OCI-LY3 (cell line): ENCODE measurements around the gene KIAA0930.

Source experiments
- H2AFZ ChIP-seq: fragments of 200-600, 300-600 bp; shearing (Covaris generic); 2 replicates; pipeline ENCODE4 v1.6.0; 2014; ENCODE audit warnings: antibody characterized with exemption, low read depth, low read length
- H3K27ac ChIP-seq: fragments of 200-600, 300-600 bp; sonication (generic); 2 replicates; pipeline ENCODE4 v1.5.1; 2014; ENCODE audit warnings: mild to moderate bottlenecking, low read length, moderate library complexity, mixed read lengths
- H3K27me3 ChIP-seq: fragments of 200-600, 300-600 bp; sonication (generic); 2 replicates; pipeline ENCODE4 v1.6.1; 2014; ENCODE audit warnings: low read depth, low read length, mixed read lengths
- H3K36me3 ChIP-seq: fragments of 200-600, 300-600 bp; sonication (generic); replicated peaks from 2 replicates; pipeline ENCODE3; 2014; ENCODE audit warnings: low read depth, low read length, mixed read lengths
- H3K4me1 ChIP-seq: fragments of 300-600, 200-600 bp; sonication (generic); 2 replicates; pipeline ENCODE4 v1.6.1; 2014; ENCODE audit warnings: low read length, mixed read lengths
- H3K4me2 ChIP-seq: fragments of 200-600, 300-600 bp; sonication (generic); 2 replicates; pipeline ENCODE4 v1.6.1; 2014; ENCODE audit warnings: low read length, mixed read lengths
- H3K4me3 ChIP-seq: fragments of 300-600, 200-600 bp; sonication (generic); 2 replicates; pipeline ENCODE4 v1.5.1; 2014; ENCODE audit warnings: antibody characterized with exemption, mild to moderate bottlenecking, low read length, moderate library complexity
- H3K79me2 ChIP-seq: fragments of 300-600, 200-600 bp; shearing (Covaris generic); 2 replicates; pipeline ENCODE4 v1.6.1; 2014; ENCODE audit warnings: mild to moderate bottlenecking, low read length, mixed read lengths
- H3K9ac ChIP-seq: fragments of 300-600, 200-600 bp; shearing (Covaris generic); 2 replicates; pipeline ENCODE4 v1.6.0; 2014; ENCODE audit warnings: mild to moderate bottlenecking, low read length, moderate library complexity
- H3K9me3 ChIP-seq: fragments of 200-600, 300-600 bp; shearing (Covaris generic); 2 replicates; pipeline ENCODE4 v1.6.1; 2014; ENCODE audit warnings: low read length, mixed read lengths; ENCODE audit not compliant: insufficient read depth
- H4K20me1 ChIP-seq: fragments of 200-600, 300-600 bp; sonication (generic); 2 replicates; pipeline ENCODE4 v1.6.1; 2016; ENCODE audit warnings: low read length, mixed read lengths; ENCODE audit not compliant: insufficient read depth
- EZH2phosphoT487 ChIP-seq: fragments of 200-600 bp; shearing (Covaris generic); IDR thresholded peaks from 2 replicates; pipeline ENCODE4 v1.6.1; 2018; ENCODE audit warnings: antibody characterized with exemption, mixed run types, low read depth
- TF ChIP-seq, protein P1 (sequence below): fragments of 200-600, 300-600 bp; sonication (generic); IDR thresholded peaks from 2 replicates; pipeline ENCODE4 v1.5.1; 2014; ENCODE audit warnings: antibody characterized with exemption, low read length, low read depth

The KIAA0930 gene

DNA sequence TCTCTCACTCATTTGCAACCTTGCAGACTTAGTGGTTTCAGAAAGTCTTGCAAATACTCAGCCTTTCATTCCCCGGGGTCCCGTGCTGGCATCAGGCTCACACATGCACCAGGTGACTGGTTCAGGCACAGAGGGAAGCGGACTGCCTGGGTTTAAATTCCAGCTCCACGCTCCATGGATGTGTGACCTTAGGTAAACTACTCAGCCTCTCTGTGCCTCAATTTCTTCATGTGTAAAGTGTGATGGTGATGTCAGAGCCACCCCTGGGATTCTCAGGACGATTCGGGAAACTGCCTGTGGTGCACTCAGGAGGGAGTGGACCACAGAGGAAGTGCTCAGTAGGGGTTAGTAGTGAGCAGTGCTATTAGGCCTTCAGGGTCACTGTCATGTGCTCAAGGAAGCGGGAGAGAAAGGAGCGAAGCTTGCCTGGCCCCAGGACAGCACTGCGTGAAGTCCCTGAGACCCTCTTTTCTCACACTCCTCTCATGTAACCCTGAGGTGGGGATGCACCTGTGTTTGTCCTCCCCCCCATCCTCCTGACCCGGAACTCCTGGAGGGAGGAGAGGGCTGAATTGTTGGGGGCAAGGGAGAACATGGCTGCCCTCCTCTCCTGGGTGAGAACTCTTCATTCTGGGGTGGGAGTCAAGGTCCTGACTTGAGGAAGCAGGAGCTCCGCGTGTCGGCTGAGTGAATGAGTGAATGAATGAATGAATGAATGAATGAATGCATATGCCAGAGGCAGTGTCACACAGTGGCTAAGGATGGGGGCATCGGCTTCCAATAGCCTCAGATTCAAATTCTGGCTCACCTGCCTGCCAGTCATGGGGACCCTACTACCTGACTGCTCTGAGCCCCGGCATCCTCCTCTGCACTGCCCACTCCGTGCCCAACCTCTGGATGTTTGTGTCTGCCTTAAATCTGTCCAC is 29.7 kb upstream of the KIAA0930 start:
- no peak overlapping the region for H3K4me3 ChIP-seq
- no peaks in the 10 kb centered on the region for H4K20me1 ChIP-seq
- TF ChIP-seq, protein P1, sequence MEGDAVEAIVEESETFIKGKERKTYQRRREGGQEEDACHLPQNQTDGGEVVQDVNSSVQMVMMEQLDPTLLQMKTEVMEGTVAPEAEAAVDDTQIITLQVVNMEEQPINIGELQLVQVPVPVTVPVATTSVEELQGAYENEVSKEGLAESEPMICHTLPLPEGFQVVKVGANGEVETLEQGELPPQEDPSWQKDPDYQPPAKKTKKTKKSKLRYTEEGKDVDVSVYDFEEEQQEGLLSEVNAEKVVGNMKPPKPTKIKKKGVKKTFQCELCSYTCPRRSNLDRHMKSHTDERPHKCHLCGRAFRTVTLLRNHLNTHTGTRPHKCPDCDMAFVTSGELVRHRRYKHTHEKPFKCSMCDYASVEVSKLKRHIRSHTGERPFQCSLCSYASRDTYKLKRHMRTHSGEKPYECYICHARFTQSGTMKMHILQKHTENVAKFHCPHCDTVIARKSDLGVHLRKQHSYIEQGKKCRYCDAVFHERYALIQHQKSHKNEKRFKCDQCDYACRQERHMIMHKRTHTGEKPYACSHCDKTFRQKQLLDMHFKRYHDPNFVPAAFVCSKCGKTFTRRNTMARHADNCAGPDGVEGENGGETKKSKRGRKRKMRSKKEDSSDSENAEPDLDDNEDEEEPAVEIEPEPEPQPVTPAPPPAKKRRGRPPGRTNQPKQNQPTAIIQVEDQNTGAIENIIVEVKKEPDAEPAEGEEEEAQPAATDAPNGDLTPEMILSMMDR: no peak
- TF ChIP-seq EZH2phosphoT487: no peak
- H2AFZ ChIP-seq: no peak overlapping the region
- no peak overlapping the region for H3K4me2 ChIP-seq
- H3K79me2 ChIP-seq: no peaks in the 10 kb centered on the region
- no peak overlapping the region for H3K9ac ChIP-seq
- H3K36me3 ChIP-seq: no peaks in the 10 kb centered on the region
- no peak overlapping the region for H3K27ac ChIP-seq
- peaks cover 10% of the 10 kb centered on the region for H3K4me1 ChIP-seq
- no peaks in the 10 kb centered on the region for H3K9me3 ChIP-seq
- H3K27me3 ChIP-seq: peaks cover 42% of the 10 kb centered on the region

DNA sequence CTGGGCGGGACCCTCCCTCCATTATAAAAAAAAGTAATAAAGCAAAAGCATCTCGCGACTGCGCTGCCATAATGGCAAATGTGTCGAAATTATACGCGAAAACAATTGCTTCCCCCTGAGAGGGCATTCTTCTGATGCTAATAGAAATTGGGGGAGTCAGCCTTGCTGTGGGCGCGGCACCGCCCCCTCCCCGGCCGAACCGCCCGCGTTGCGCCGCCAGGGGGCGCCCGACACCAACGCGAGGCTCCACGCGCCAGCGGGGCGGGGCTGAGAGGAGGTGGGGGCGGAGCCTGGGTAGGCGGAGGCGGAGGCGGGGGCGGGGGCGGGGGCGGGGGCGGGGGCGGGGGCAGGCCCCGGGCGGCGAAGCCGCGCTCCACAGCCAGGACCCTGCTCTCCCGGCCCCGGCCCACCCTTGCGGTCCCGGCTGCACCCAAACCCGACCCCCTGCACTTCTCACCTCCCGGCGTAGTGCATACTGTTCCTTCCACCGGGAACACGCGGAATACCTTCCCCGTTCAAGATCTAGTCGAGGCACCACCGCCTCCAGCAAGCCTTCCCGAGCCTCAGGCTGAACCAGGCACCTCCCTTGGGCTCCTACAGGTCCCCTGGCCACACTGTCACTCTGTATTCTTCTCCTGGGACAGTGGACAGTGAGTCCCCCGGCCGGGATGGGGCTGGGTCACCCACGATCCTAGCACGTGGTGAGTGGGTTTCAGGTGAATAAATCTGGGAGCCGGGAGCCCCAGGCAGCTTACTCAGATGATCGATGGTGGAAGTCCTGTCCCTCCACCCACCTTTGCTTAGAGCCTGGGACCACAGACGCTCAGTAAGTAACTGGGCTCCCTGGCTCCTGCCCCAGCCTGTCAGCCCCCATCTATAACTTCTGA is 28.5 kb upstream of the KIAA0930 start:
- H3K27ac ChIP-seq: no peak overlapping the region
- peak overlapping the region; percentile 79 for H3K4me3 ChIP-seq
- H2AFZ ChIP-seq: peak overlapping the region; percentile 86
- H3K79me2 ChIP-seq: no peaks in the 10 kb centered on the region
- peak overlapping the region; percentile 99 for H3K4me2 ChIP-seq
- TF ChIP-seq, protein P1: peak; percentile 90
- TF ChIP-seq EZH2phosphoT487: no peak
- peaks cover 51% of the 10 kb centered on the region for H3K27me3 ChIP-seq
- no peaks in the 10 kb centered on the region for H3K36me3 ChIP-seq
- no peaks in the 10 kb centered on the region for H4K20me1 ChIP-seq
- H3K9me3 ChIP-seq: no peaks in the 10 kb centered on the region
- peak overlapping the region; percentile 52 for H3K9ac ChIP-seq
- peaks cover 10% of the 10 kb centered on the region for H3K4me1 ChIP-seq

DNA sequence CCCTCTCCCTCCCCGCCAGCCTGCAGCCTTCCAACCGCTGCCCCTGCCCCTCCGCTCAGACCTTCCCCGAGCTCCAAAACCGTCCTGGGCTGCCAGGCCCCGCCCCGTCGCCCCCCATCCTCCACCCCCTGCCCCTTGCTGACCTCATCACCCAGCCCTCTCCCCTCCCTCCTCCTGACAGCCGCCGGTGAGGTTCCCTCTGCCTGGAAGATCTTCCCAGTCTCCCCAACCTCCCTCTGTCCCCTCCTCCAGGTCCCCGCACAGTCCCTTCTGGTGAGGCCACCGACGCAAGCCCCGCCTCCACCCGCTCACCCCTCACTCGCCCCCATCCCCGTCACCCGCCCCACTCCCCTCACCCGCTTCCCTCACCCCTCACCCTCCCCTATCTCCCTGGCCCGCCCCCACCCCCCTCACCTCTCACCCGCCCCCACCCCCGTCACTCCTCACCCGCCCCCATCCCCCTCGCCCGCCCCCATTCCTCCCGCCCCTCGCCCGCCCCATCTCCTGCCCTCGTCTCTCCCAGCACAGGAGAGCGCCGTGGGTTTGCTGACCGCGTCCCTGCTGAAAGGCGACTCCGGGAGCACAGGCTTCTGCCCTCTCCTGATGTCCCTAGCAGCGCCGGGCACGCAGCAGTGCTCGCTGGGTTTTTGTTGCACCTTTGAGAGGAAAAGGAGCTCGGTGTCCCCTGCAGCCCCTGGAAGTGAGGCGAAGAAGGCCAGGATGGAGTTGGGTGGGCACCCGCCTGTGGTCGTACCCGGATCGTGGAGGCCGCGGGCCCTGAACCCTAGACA is 27.7 kb upstream of the KIAA0930 start:
- TF ChIP-seq EZH2phosphoT487: no peak
- TF ChIP-seq, protein P1: no peak

More for the DNA sequence above, 27.7 kb upstream of the KIAA0930 start:
- Histone ChIP-seq H3K9ac (no peak overlapping the region), H4K20me1 (no peaks in the 10 kb centered on the region), H3K4me3 (peak overlapping the region; percentile 63), H3K79me2 (no peaks in the 10 kb centered on the region), H3K27me3 (peaks cover 59% of the 10 kb centered on the region), H3K27ac (no peak overlapping the region), H3K36me3 (no peaks in the 10 kb centered on the region), H3K4me2 (peak overlapping the region; percentile 83), H3K4me1 (peaks cover 19% of the 10 kb centered on the region), H3K9me3 (no peaks in the 10 kb centered on the region), H2AFZ (no peak overlapping the region)
